Osteoblast (primary cell): ENCODE measurements around the gene SUGP2. TPM values are rescaled to one million over a fixed set of nuclear protein-coding genes. Genes with fewer than 3 reads are reported as not detected.

Experiments
- DNase-seq: peaks from one replicate; pipeline ENCODE4 v3.0.0; 2011; ENCODE audit warnings: low spot score, mixed read lengths; ENCODE audit not compliant: insufficient read length; ENCODE audit errors: missing footprints
- H2AFZ ChIP-seq: 2 replicates; pipeline ENCODE4 v1.6.0; 2011; ENCODE audit warnings: mild to moderate bottlenecking, low read length
- H3K27ac ChIP-seq: 2 replicates; pipeline ENCODE4 v1.5.1; 2011; ENCODE audit warnings: mild to moderate bottlenecking, low read depth, low read length, moderate library complexity
- H3K27me3 ChIP-seq: 2 replicates; pipeline ENCODE4 v1.6.0; 2012; ENCODE audit warnings: mild to moderate bottlenecking, control low read depth, inconsistent platforms, low read length, moderate library complexity; ENCODE audit not compliant: insufficient read depth
- H3K36me3 ChIP-seq: 2 replicates; pipeline ENCODE4 v1.5.1; 2011; ENCODE audit warnings: mild to moderate bottlenecking, low read length, control low read depth, moderate library complexity; ENCODE audit not compliant: insufficient read depth
- H3K4me1 ChIP-seq: 2 replicates; pipeline ENCODE4 v1.5.1; 2011; ENCODE audit warnings: mild to moderate bottlenecking, low read length, control low read depth, moderate library complexity; ENCODE audit not compliant: insufficient read depth
- H3K4me2 ChIP-seq: 2 replicates; pipeline ENCODE4 v1.6.0; 2011; ENCODE audit warnings: mild to moderate bottlenecking, low read length; ENCODE audit not compliant: insufficient read depth
- H3K4me3 ChIP-seq: fragments of 200-600 bp; sonication (generic); 3 replicates; pipeline ENCODE4 v1.5.1; 2012; ENCODE audit warnings: mild to moderate bottlenecking, low read length, inconsistent platforms; ENCODE audit not compliant: insufficient read depth
- H3K79me2 ChIP-seq: 2 replicates; pipeline ENCODE4 v1.6.0; 2012; ENCODE audit warnings: mild to moderate bottlenecking, low read length, control low read depth, inconsistent platforms; ENCODE audit not compliant: insufficient read depth
- H3K9me3 ChIP-seq: 2 replicates; pipeline ENCODE4 v1.5.1; 2011; ENCODE audit warnings: low read depth, low read length, control low read depth
- H4K20me1 ChIP-seq: 2 replicates; pipeline ENCODE4 v1.6.0; 2012; ENCODE audit warnings: mild to moderate bottlenecking, low read length, control low read depth; ENCODE audit not compliant: insufficient read depth
- total RNA-seq: library from RNA; depleted of rRNA; stranded (reverse); fragments of >200 nt; gene quantifications from 2 replicates; pipeline ENCODE4 v1.2.3, GENCODE V29; 2012
- TF ChIP-seq, protein P1 (sequence below): IDR thresholded peaks from 2 replicates; pipeline ENCODE4 v1.5.1; 2011; ENCODE audit warnings: mild to moderate bottlenecking, low read depth, low read length, moderate library complexity; ENCODE audit errors: extremely low read depth

SUGP2 gene
- total RNA-seq, 1 donor: 33.7 TPM

DNA sequence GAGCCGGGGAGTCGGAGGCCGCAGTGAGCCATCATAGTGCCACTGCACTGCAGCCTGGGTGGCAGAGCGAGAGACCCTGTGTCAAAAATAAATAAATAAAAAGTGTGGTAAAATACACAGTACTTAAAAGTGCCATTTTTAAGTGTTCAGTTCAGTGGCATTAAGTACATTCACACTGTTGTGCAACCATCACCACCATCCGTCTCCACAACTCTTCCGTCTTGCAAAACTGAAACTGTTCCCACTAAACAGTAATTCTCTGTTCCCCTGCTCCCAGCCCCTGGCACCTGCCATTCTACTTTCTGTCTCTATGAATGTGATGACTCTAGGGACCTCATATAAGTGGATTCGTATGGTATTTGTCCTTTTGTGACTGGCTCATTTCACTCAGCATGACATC, 43.8 kb upstream of the SUGP2 start:
- Histone ChIP-seq H2AFZ (no peak overlapping the region), H3K79me2 (no peaks in the 10 kb centered on the region), H3K27me3 (no peaks in the 10 kb centered on the region), H3K4me2 (no peak overlapping the region), H4K20me1 (peaks cover 15% of the 10 kb centered on the region), H3K9me3 (no peaks in the 10 kb centered on the region), H3K36me3 (no peaks in the 10 kb centered on the region), H3K4me3 (no peak overlapping the region), H3K4me1 (peaks cover 4% of the 10 kb centered on the region), H3K27ac (no peak overlapping the region)
- TF ChIP-seq, protein P1, sequence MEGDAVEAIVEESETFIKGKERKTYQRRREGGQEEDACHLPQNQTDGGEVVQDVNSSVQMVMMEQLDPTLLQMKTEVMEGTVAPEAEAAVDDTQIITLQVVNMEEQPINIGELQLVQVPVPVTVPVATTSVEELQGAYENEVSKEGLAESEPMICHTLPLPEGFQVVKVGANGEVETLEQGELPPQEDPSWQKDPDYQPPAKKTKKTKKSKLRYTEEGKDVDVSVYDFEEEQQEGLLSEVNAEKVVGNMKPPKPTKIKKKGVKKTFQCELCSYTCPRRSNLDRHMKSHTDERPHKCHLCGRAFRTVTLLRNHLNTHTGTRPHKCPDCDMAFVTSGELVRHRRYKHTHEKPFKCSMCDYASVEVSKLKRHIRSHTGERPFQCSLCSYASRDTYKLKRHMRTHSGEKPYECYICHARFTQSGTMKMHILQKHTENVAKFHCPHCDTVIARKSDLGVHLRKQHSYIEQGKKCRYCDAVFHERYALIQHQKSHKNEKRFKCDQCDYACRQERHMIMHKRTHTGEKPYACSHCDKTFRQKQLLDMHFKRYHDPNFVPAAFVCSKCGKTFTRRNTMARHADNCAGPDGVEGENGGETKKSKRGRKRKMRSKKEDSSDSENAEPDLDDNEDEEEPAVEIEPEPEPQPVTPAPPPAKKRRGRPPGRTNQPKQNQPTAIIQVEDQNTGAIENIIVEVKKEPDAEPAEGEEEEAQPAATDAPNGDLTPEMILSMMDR: no peak
- no peak for DNase-seq

DNA sequence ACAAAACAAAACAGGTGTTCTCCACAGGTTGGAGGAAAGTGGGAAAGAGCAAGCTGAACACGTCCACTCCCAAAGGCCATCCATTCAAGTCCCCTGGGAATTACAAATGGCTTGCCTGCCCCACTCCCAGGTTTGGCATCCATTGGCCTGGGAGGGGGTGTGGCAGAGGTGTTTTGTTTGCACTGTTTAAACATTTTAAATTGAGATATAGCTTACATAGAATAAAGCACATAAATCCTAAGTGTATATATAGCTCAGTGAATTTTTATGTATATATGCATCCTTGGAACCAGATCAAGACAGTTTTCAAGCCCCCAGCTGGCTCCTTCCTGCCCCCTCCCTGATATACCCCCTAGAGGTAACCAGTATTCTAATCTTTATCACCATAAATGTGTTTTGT, 43.2 kb upstream of the SUGP2 start:
- Histone ChIP-seq H4K20me1 (peaks cover 15% of the 10 kb centered on the region), H3K79me2 (no peaks in the 10 kb centered on the region), H3K27me3 (no peaks in the 10 kb centered on the region), H3K4me3 (no peak overlapping the region), H3K9me3 (no peaks in the 10 kb centered on the region), H3K27ac (no peak overlapping the region), H2AFZ (no peak overlapping the region), H3K4me2 (no peak overlapping the region), H3K4me1 (no peaks in the 10 kb centered on the region), H3K36me3 (no peaks in the 10 kb centered on the region)
- no peak for DNase-seq
- TF ChIP-seq, protein P1: no peak

DNA sequence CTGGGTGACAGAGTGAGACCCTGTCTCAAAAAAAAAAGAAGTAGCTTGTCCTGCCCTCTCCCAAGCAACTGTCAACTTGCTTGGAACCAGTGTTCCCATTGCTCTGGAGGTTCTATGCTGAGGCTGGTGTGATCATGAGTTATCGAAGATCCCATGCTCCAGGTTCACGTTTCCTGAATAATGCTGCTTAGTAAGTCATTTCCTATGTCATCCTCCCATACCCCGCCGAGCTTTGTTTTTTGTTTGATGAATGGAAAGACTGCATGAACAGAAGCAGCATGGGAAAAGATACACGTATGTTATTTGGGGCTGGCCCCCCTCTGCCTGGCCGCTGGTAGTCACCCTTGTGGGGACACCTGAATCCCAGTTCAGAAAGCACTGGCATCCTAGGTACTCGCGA, 41.8 kb upstream of the SUGP2 start:
- Histone ChIP-seq H3K4me2 (no peak overlapping the region), H4K20me1 (peaks cover 13% of the 10 kb centered on the region)

DNA sequence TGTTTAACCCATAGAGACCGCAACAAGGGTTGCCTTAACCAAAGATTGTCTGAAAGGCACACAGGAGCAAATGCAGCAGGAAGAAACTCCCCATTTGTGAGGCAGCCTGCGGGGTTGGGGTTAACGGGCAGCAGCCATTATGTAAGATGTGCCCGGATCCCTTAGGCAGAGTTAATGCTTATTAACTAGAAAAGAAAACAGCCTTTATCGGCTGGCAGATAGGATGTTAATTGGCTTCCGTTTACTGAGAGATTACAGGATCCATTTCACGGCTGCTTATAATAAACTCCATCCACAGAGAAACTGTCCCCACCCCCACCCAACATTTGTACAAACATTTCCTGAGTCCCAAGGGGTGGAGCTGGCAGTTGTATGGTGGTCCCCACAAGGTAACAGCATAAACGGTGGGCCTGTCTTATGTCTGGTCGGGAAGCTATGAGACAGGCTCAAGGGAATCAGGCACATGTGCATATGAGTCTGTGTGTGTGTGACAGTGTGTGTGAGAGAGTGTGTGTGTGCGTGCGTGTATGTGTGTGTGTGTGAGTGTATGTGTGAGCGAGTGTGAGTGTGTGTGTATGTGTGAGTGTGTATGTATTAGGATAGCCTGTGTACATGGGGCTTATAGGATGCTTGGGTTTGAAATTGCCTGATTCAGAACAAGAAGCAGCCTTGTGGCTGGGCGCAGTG, 41.0 kb upstream of the SUGP2 start:
- Histone ChIP-seq H3K27me3 (no peaks in the 10 kb centered on the region), H3K27ac (no peak overlapping the region), H3K4me1 (no peaks in the 10 kb centered on the region), H3K36me3 (no peaks in the 10 kb centered on the region), H3K4me2 (no peak overlapping the region), H3K9me3 (no peaks in the 10 kb centered on the region), H4K20me1 (peaks cover 13% of the 10 kb centered on the region), H3K4me3 (no peak overlapping the region), H3K79me2 (no peaks in the 10 kb centered on the region), H2AFZ (no peak overlapping the region)
- TF ChIP-seq, protein P1: no peak
- DNase-seq: no peak

More for the DNA sequence above, 41.8 kb upstream of the SUGP2 start:
- H3K4me1 ChIP-seq: no peaks in the 10 kb centered on the region
- H3K79me2 ChIP-seq: no peaks in the 10 kb centered on the region
- H3K9me3 ChIP-seq: no peaks in the 10 kb centered on the region
- TF ChIP-seq, protein P1: no peak
- no peak overlapping the region for H3K27ac ChIP-seq
- H3K27me3 ChIP-seq: no peaks in the 10 kb centered on the region
- no peak overlapping the region for H3K4me3 ChIP-seq
- no peak overlapping the region for H2AFZ ChIP-seq
- H3K36me3 ChIP-seq: no peaks in the 10 kb centered on the region
- peak; percentile 19 for DNase-seq
